Rectal smooth muscle tissue (tissue), 1 donor: ENCODE data around the gene DHDDS.

ENCODE experiments used
- H3K27ac ChIP-seq: one replicate; pipeline ENCODE4 v1.7.0; 2013; ENCODE audit warnings: low read depth, low read length, inconsistent platforms
- H3K27me3 ChIP-seq: one replicate; pipeline ENCODE4 v1.7.0; 2013; ENCODE audit warnings: low read length; ENCODE audit not compliant: control insufficient read depth, insufficient read depth
- H3K36me3 ChIP-seq: one replicate; pipeline ENCODE4 v1.7.0; 2013; ENCODE audit warnings: low read length; ENCODE audit not compliant: control insufficient read depth, insufficient read depth
- H3K4me1 ChIP-seq: one replicate; pipeline ENCODE4 v1.7.0; 2013; ENCODE audit warnings: low read length; ENCODE audit not compliant: control insufficient read depth, insufficient read depth
- H3K4me3 ChIP-seq: one replicate; pipeline ENCODE4 v1.7.0; 2013; ENCODE audit warnings: low read length
- H3K9ac ChIP-seq: one replicate; pipeline ENCODE4 v1.7.0; 2013; ENCODE audit warnings: low read length

The DHDDS gene

GRCh38 chr1:26405281-26405915, 26.7 kb upstream of the DHDDS start:
- H3K27me3 ChIP-seq: peaks cover 9% of the 10 kb centered on the region
- no peaks in the 10 kb centered on the region for H3K4me1 ChIP-seq
- H3K4me3 ChIP-seq: no peak overlapping the region
- no peaks in the 10 kb centered on the region for H3K36me3 ChIP-seq
- H3K9ac ChIP-seq: no peak overlapping the region
- H3K27ac ChIP-seq: no peak overlapping the region

- Histone ChIP-seq H3K27ac (no peak overlapping the region), H3K27me3 (peaks cover 33% of the 10 kb centered on the region), H3K4me3 (no peak overlapping the region), H3K4me1 (no peaks in the 10 kb centered on the region), H3K36me3 (no peaks in the 10 kb centered on the region), H3K9ac (no peak overlapping the region)
Measured at GRCh38 chr1:26408604-26409003, 23.5 kb upstream of the DHDDS start.

GRCh38 chr1:26409191-26409807, 22.8 kb upstream of the DHDDS start:
- Histone ChIP-seq H3K4me3 (no peak overlapping the region), H3K27ac (no peak overlapping the region), H3K9ac (no peak overlapping the region), H3K36me3 (no peaks in the 10 kb centered on the region), H3K4me1 (no peaks in the 10 kb centered on the region), H3K27me3 (peaks cover 36% of the 10 kb centered on the region)

- no peaks in the 10 kb centered on the region for H3K4me1 ChIP-seq
- no peak within 1 kb of the TSS for H3K4me3 ChIP-seq
- no peak within 1 kb of the TSS for H3K27ac ChIP-seq
- no peaks in the 10 kb centered on the region for H3K36me3 ChIP-seq
- no peak within 1 kb of the TSS for H3K9ac ChIP-seq
- peaks cover 39% of the 10 kb centered on the region for H3K27me3 ChIP-seq
Measured at GRCh38 chr1:26410706-26411623, 21.2 kb upstream of the DHDDS start, which contains the start of gene LIN28A. Gene LIN28A, plus strand, starts transcription at chr1:26410817. Its CDS starts 75 bp downstream, at chr1:26410892.

- H3K9ac ChIP-seq: no peak overlapping the region
- no peak overlapping the region for H3K4me3 ChIP-seq
- H3K27ac ChIP-seq: no peak overlapping the region
- H3K4me1 ChIP-seq: no peaks in the 10 kb centered on the region
- peaks cover 39% of the 10 kb centered on the region for H3K27me3 ChIP-seq
- no peaks in the 10 kb centered on the region for H3K36me3 ChIP-seq
Measured at GRCh38 chr1:26411624-26412074, 20.5 kb upstream of the DHDDS start.

GRCh38 chr1:26412180-26412840, 19.8 kb upstream of the DHDDS start:
- H3K36me3 ChIP-seq: no peaks in the 10 kb centered on the region
- H3K27me3 ChIP-seq: peaks cover 39% of the 10 kb centered on the region
- no peaks in the 10 kb centered on the region for H3K4me1 ChIP-seq
- H3K4me3 ChIP-seq: no peak overlapping the region
- no peak overlapping the region for H3K27ac ChIP-seq
- H3K9ac ChIP-seq: no peak overlapping the region

GRCh38 chr1:26413031-26413430, 19.1 kb upstream of the DHDDS start:
- Histone ChIP-seq H3K9ac (no peak overlapping the region), H3K27me3 (peaks cover 39% of the 10 kb centered on the region), H3K36me3 (no peaks in the 10 kb centered on the region), H3K27ac (no peak overlapping the region), H3K4me1 (no peaks in the 10 kb centered on the region), H3K4me3 (no peak overlapping the region)

GRCh38 chr1:26417111-26417759, 14.9 kb upstream of the DHDDS start:
- Histone ChIP-seq H3K27me3 (peaks cover 14% of the 10 kb centered on the region), H3K4me1 (no peaks in the 10 kb centered on the region), H3K4me3 (no peak overlapping the region), H3K27ac (no peak overlapping the region), H3K36me3 (no peaks in the 10 kb centered on the region), H3K9ac (no peak overlapping the region)

GRCh38 chr1:26418865-26419349, 13.2 kb upstream of the DHDDS start:
- H3K4me1 ChIP-seq: no peaks in the 10 kb centered on the region
- no peak overlapping the region for H3K27ac ChIP-seq
- no peaks in the 10 kb centered on the region for H3K36me3 ChIP-seq
- H3K9ac ChIP-seq: no peak overlapping the region
- H3K4me3 ChIP-seq: no peak overlapping the region
- H3K27me3 ChIP-seq: peaks cover 6% of the 10 kb centered on the region

GRCh38 chr1:26419494-26419893, 12.6 kb upstream of the DHDDS start:
- Histone ChIP-seq H3K4me1 (no peaks in the 10 kb centered on the region), H3K36me3 (no peaks in the 10 kb centered on the region), H3K27ac (no peak overlapping the region), H3K4me3 (no peak overlapping the region), H3K9ac (no peak overlapping the region), H3K27me3 (peaks cover under 1% of the 10 kb centered on the region)

GRCh38 chr1:26429721-26430120, 2.4 kb upstream of the DHDDS start:
- H3K9ac ChIP-seq: no peak overlapping the region
- no peaks in the 10 kb centered on the region for H3K27me3 ChIP-seq
- H3K36me3 ChIP-seq: no peaks in the 10 kb centered on the region
- peaks cover 6% of the 10 kb centered on the region for H3K4me1 ChIP-seq
- H3K27ac ChIP-seq: no peak overlapping the region
- H3K4me3 ChIP-seq: no peak overlapping the region
